Measurements from ENCODE around the gene LPCAT1. TPM values are rescaled to one million over a fixed set of nuclear protein-coding genes. Genes with fewer than 3 reads are reported as not detected.

The LPCAT1 gene
- polyA plus RNA-seq, 1 donor from 2014 or later, result 76.4 TPM

GRCh38 chr5:1412621-1413020, 111.1 kb downstream of the LPCAT1 start:
- H3K27ac Mint-ChIP-seq, result no peak overlapping the region
- no peaks in the 10 kb centered on the region for H3K9me3 Mint-ChIP-seq
- no peaks in the 10 kb centered on the region for H3K36me3 Mint-ChIP-seq
- peaks cover 0 to 1% (median 1%) of the 10 kb centered on the region in 3 donors for H3K4me1 Mint-ChIP-seq
- no peak overlapping the region for H3K4me3 Mint-ChIP-seq
- H3K27me3 Mint-ChIP-seq, result peaks cover 15% of the 10 kb centered on the region

GRCh38 chr5:1412163-1412562, 111.6 kb downstream of the LPCAT1 start:
- peaks cover 0 to 1% (median 1%) of the 10 kb centered on the region in 3 donors for H3K4me1 Mint-ChIP-seq
- no peaks in the 10 kb centered on the region for H3K9me3 Mint-ChIP-seq
- H3K4me3 Mint-ChIP-seq, result no peak overlapping the region
- H3K27ac Mint-ChIP-seq, result no peak overlapping the region
- H3K27me3 Mint-ChIP-seq, result peaks cover 15% of the 10 kb centered on the region
- H3K36me3 Mint-ChIP-seq, result no peaks in the 10 kb centered on the region

Other genes with a start within 250 kb of the LPCAT1 start
- gene TERT, start 228.9 kb downstream of the LPCAT1 start, polyA plus RNA-seq, result not detected
- gene CLPTM1L, start 178.9 kb downstream of the LPCAT1 start, polyA plus RNA-seq, result 25.7 TPM
- gene SLC6A3, start 78.5 kb downstream of the LPCAT1 start, polyA plus RNA-seq, result not detected

Measured in IgD-negative memory B cell (primary cell).